H9 (cell line): ENCODE data around the gene RBM44. TPM values are rescaled to one million over a fixed set of nuclear protein-coding genes. Genes with fewer than 3 reads are reported as not detected.

Experiments used
- DNase-seq: peaks from one replicate; pipeline ENCODE4 v3.0.0-alpha.2; 2017
- H2AFZ ChIP-seq: one replicate; pipeline ENCODE4 v1.6.1; 2013; ENCODE audit warnings: mild to moderate bottlenecking, low read length, control low read depth, moderate library complexity
- H2AK5ac ChIP-seq: 2 replicates; pipeline ENCODE4 v1.6.1; 2013; ENCODE audit warnings: low read length, control low read depth, mixed read lengths; ENCODE audit not compliant: insufficient read length
- H2BK120ac ChIP-seq: one replicate; pipeline ENCODE4 v1.6.1; 2013; ENCODE audit warnings: low read depth, mild to moderate bottlenecking, low read length, control low read depth, inconsistent platforms; ENCODE audit not compliant: poor library complexity, severe bottlenecking
- H2BK12ac ChIP-seq: 2 replicates; pipeline ENCODE4 v1.6.1; 2013; ENCODE audit warnings: low read length, control low read depth, mixed read lengths, low read depth; ENCODE audit not compliant: insufficient read length
- H2BK15ac ChIP-seq: 2 replicates; pipeline ENCODE4 v1.6.1; 2013; ENCODE audit warnings: low read depth, low read length, control low read depth
- H2BK20ac ChIP-seq: one replicate; pipeline ENCODE4 v1.6.1; 2013; ENCODE audit warnings: low read depth, mild to moderate bottlenecking, low read length, control low read depth, inconsistent platforms; ENCODE audit not compliant: poor library complexity, severe bottlenecking
- H2BK5ac ChIP-seq: 2 replicates; pipeline ENCODE4 v1.6.1; 2013; ENCODE audit warnings: low read length, control low read depth, mixed read lengths; ENCODE audit not compliant: insufficient read length
- H3K14ac ChIP-seq: 2 replicates; pipeline ENCODE4 v1.6.1; 2013; ENCODE audit warnings: low read length, control low read depth; ENCODE audit not compliant: insufficient read depth
- H3K18ac ChIP-seq: 2 replicates; pipeline ENCODE4 v1.6.1; 2013; ENCODE audit warnings: low read depth, mild to moderate bottlenecking, mixed read lengths, low read length, control low read depth; ENCODE audit not compliant: insufficient read length
- H3K23ac ChIP-seq: 2 replicates; pipeline ENCODE4 v1.6.1; 2013; ENCODE audit warnings: low read length, control low read depth, mixed read lengths, low read depth; ENCODE audit not compliant: insufficient read length
- H3K23me2 ChIP-seq: 2 replicates; pipeline ENCODE4 v1.6.1; 2013; ENCODE audit warnings: low read depth, mild to moderate bottlenecking, mixed read lengths, low read length, control low read depth; ENCODE audit not compliant: insufficient read length, poor library complexity, severe bottlenecking
- H3K27ac ChIP-seq: 2 replicates; pipeline ENCODE4 v1.5.1; 2013; ENCODE audit warnings: low read length, control low read depth, mixed read lengths, low read depth; ENCODE audit not compliant: insufficient read length
- H3K27me3 ChIP-seq: 2 replicates; pipeline ENCODE4 v1.6.1; 2013; ENCODE audit warnings: low read length, control low read depth, inconsistent platforms; ENCODE audit not compliant: insufficient read depth
- H3K4ac ChIP-seq: 2 replicates; pipeline ENCODE4 v1.6.1; 2013; ENCODE audit warnings: low read depth, mild to moderate bottlenecking, control low read depth, inconsistent platforms, low read length, moderate library complexity
- H3K4me1 ChIP-seq: 2 replicates; pipeline ENCODE4 v1.6.1; 2013; ENCODE audit warnings: low read length, control low read depth, inconsistent platforms; ENCODE audit not compliant: insufficient read depth
- H3K4me2 ChIP-seq: 2 replicates; pipeline ENCODE4 v1.6.1; 2013; ENCODE audit warnings: low read length, control low read depth, mixed read lengths; ENCODE audit not compliant: insufficient read length, insufficient read depth
- H3K56ac ChIP-seq: 2 replicates; pipeline ENCODE4 v1.6.1; 2013; ENCODE audit warnings: low read depth, mild to moderate bottlenecking, mixed read lengths, low read length, control low read depth; ENCODE audit not compliant: insufficient read length
- H3K79me1 ChIP-seq: 2 replicates; pipeline ENCODE4 v1.6.1; 2013; ENCODE audit warnings: low read depth, mild to moderate bottlenecking, moderate library complexity, low read length, control low read depth, inconsistent platforms; ENCODE audit not compliant: insufficient read depth, poor library complexity, severe bottlenecking
- H3K79me2 ChIP-seq: 2 replicates; pipeline ENCODE4 v1.6.1; 2013; ENCODE audit warnings: low read length, control low read depth, inconsistent platforms; ENCODE audit not compliant: insufficient read depth
- H3K9ac ChIP-seq: 2 replicates; pipeline ENCODE4 v1.6.1; 2013; ENCODE audit warnings: low read length, control low read depth, mixed read lengths; ENCODE audit not compliant: insufficient read length; ENCODE audit errors: extremely low read depth
- H3K9me3 ChIP-seq: one replicate; pipeline ENCODE4 v1.6.1; 2013; ENCODE audit warnings: low read depth, low read length, inconsistent platforms; ENCODE audit not compliant: control insufficient read depth
- H3T11ph ChIP-seq: one replicate; pipeline ENCODE4 v1.6.1; 2013; ENCODE audit warnings: mild to moderate bottlenecking, low read length, control low read depth, inconsistent platforms
- H4K20me1 ChIP-seq: one replicate; pipeline ENCODE4 v1.6.1; 2013; ENCODE audit not compliant: control insufficient read depth, insufficient read length, insufficient read depth
- H4K5ac ChIP-seq: 2 replicates; pipeline ENCODE4 v1.6.1; 2013; ENCODE audit warnings: low read depth, mild to moderate bottlenecking, mixed read lengths, low read length, control low read depth; ENCODE audit not compliant: insufficient read length
- H4K8ac ChIP-seq: replicated peaks from 2 replicates; pipeline ENCODE4 v1.6.1; 2013; ENCODE audit warnings: low read length, control low read depth, mixed read lengths, low read depth; ENCODE audit not compliant: insufficient read length
- H4K91ac ChIP-seq: 2 replicates; pipeline ENCODE4 v1.6.1; 2013; ENCODE audit warnings: low read depth, mild to moderate bottlenecking, moderate library complexity, mixed read lengths, low read length, control low read depth; ENCODE audit not compliant: insufficient read length
- H3K27ac Mint-ChIP-seq, 3 experiments: 2 replicates in 2 of 3; 3 replicates in 1 of 3; pipeline ENCODE4 v1.8.0; 2020 to 2021; ENCODE audit warnings: mixed read lengths in 3 of 3, mild to moderate bottlenecking in 1 of 3, moderate library complexity in 1 of 3
- H3K27me3 Mint-ChIP-seq: 2 replicates; pipeline ENCODE4 v1.8.0; 2021; ENCODE audit warnings: low read depth, mild to moderate bottlenecking, moderate library complexity, mixed read lengths
- H3K36me3 Mint-ChIP-seq, 3 experiments: 2 replicates in 2 of 3; 3 replicates in 1 of 3; pipeline ENCODE4 v1.8.0; 2020 to 2021; ENCODE audit warnings: low read depth in 3 of 3, mixed read lengths in 3 of 3; ENCODE audit not compliant: insufficient read depth in 1 of 3
- H3K4me1 Mint-ChIP-seq, 2 experiments: 2 replicates each; pipeline ENCODE4 v1.8.0; 2020; ENCODE audit warnings: mixed read lengths in 2 of 2
- H3K4me3 Mint-ChIP-seq, 2 experiments: 2 replicates in 1 of 2; 3 replicates in 1 of 2; pipeline ENCODE4 v1.8.0; 2020 to 2021; ENCODE audit warnings: mild to moderate bottlenecking in 2 of 2, mixed read lengths in 2 of 2, moderate library complexity in 1 of 2
- H3K9me3 Mint-ChIP-seq, 2 experiments: 2 replicates in 1 of 2; 3 replicates in 1 of 2; pipeline ENCODE4 v1.8.0; 2020; ENCODE audit warnings: mild to moderate bottlenecking in 2 of 2, mixed read lengths in 2 of 2, moderate library complexity in 1 of 2
- WGBS: extraction: QIAGEN DNeasy Blood & Tissue Kit; methylation state at CpG from one replicate; pipeline ENCODE4 v1.1.7; 2013; ENCODE audit warnings: missing lambda C conversion rate, low lambda C conversion rate, mixed read lengths; ENCODE audit not compliant: insufficient read length; ENCODE audit errors: extremely low coverage; 5-methylcytosine and 5-hydroxymethylcytosine counted together
- total RNA-seq: library from RNA; stranded (reverse); gene quantifications from 2 replicates; pipeline ENCODE4 v1.2.1, GENCODE V29; 2021
- TF ChIP-seq, protein P1 (sequence below): fragments of 200-600 bp; sonication (generic); conservative IDR thresholded peaks from 3 replicates; pipeline ENCODE4 v1.8.0; 2021; ENCODE audit warnings: antibody characterized with exemption, mild to moderate bottlenecking

Gene RBM44
- total RNA-seq, 1 experiment from 2014 or later: 0.15 TPM

GRCh38 chr2:237749002-237749401 is 49.6 kb upstream of the RBM44 start:
- Histone ChIP-seq H2BK120ac (no peak overlapping the region), H3K9ac (no peak overlapping the region), H3K4me1 (no peaks in the 10 kb centered on the region; the same call in 1 of the 2 replicates), H3K4me2 (no peak overlapping the region), H3T11ph (no peak overlapping the region), H3K27ac (no peak overlapping the region), H2BK12ac (no peak overlapping the region), H4K20me1 (no peaks in the 10 kb centered on the region), H4K91ac (no peak overlapping the region), H2AK5ac (no peak overlapping the region), H3K23me2 (no peaks in the 10 kb centered on the region), H3K23ac (no peak overlapping the region), H4K8ac (no peak overlapping the region), H3K79me1 (no peaks in the 10 kb centered on the region), H2BK20ac (no peak overlapping the region), H3K4ac (no peak overlapping the region), H3K79me2 (no peaks in the 10 kb centered on the region), H2BK15ac (no peak overlapping the region), H4K5ac (no peak overlapping the region), H3K18ac (no peak overlapping the region), H3K27me3 (no peaks in the 10 kb centered on the region), H2AFZ (no peak overlapping the region), H3K9me3 (no peaks in the 10 kb centered on the region), H2BK5ac (no peak overlapping the region), H3K14ac (no peak overlapping the region), H3K56ac (no peak overlapping the region)
- H3K27me3 Mint-ChIP-seq: no peaks in the 10 kb centered on the region
- no peak overlapping the region for H3K27ac Mint-ChIP-seq
- no CpG with 5 or more reads among the region's 11 CpGs for WGBS
- no peaks in the 10 kb centered on the region for H3K9me3 Mint-ChIP-seq
- no peak overlapping the region for H3K4me3 Mint-ChIP-seq
- no peak for DNase-seq
- peaks cover 28 to 43% (median 42%) of the 10 kb centered on the region in 3 experiments; a peak in 6 of 7 replicates for H3K36me3 Mint-ChIP-seq
- H3K4me1 Mint-ChIP-seq: peaks cover 9 to 12% of the 10 kb centered on the region in 2 experiments
- TF ChIP-seq, protein P1, sequence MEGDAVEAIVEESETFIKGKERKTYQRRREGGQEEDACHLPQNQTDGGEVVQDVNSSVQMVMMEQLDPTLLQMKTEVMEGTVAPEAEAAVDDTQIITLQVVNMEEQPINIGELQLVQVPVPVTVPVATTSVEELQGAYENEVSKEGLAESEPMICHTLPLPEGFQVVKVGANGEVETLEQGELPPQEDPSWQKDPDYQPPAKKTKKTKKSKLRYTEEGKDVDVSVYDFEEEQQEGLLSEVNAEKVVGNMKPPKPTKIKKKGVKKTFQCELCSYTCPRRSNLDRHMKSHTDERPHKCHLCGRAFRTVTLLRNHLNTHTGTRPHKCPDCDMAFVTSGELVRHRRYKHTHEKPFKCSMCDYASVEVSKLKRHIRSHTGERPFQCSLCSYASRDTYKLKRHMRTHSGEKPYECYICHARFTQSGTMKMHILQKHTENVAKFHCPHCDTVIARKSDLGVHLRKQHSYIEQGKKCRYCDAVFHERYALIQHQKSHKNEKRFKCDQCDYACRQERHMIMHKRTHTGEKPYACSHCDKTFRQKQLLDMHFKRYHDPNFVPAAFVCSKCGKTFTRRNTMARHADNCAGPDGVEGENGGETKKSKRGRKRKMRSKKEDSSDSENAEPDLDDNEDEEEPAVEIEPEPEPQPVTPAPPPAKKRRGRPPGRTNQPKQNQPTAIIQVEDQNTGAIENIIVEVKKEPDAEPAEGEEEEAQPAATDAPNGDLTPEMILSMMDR: no peak
